Small intestine (tissue), 7 donors: Measurements from ENCODE around the gene RICTOR. TPM values are rescaled to one million over a fixed set of nuclear protein-coding genes. Genes with fewer than 3 reads are reported as not detected.
A peak's percentile ranks its signal among the peaks of the same experiment; 100 is the strongest.

ENCODE experiments used
- DNase-seq, 2 donors: peaks; one replicate each; pipeline versions ENCODE4 v3.0.0 to v3.0.0-alpha.2; 2013
- FAIRE-seq: peaks from 2 replicates; lab custom pipeline; 2012; peaks lifted over from hg19 to GRCh38; lab: Jason Lieb, UNC
- H3K27ac ChIP-seq, 3 donors: one replicate each; pipeline ENCODE4 v1.5.1; 2013; ENCODE audit warnings: low read length in 2 of 3, mild to moderate bottlenecking in 2 of 3, control low read depth in 1 of 3, inconsistent platforms in 1 of 3, low read depth in 1 of 3, moderate library complexity in 1 of 3
- H3K27me3 ChIP-seq, 3 donors: one replicate each; pipeline ENCODE4 v1.6.1; 2013; ENCODE audit warnings: low read length in 3 of 3, inconsistent platforms in 1 of 3; ENCODE audit not compliant: control insufficient read depth in 3 of 3, insufficient read depth in 3 of 3
- H3K36me3 ChIP-seq, 3 donors: one replicate each; pipeline ENCODE4 v1.6.1; 2013; ENCODE audit warnings: low read length in 3 of 3, inconsistent platforms in 1 of 3, low read depth in 1 of 3, mild to moderate bottlenecking in 1 of 3, moderate library complexity in 1 of 3; ENCODE audit not compliant: control insufficient read depth in 3 of 3, insufficient read depth in 2 of 3
- H3K4me1 ChIP-seq, 3 donors: one replicate each; pipeline ENCODE4 v1.6.1; 2013; ENCODE audit warnings: low read length in 2 of 3, inconsistent platforms in 1 of 3, low read depth in 1 of 3, mild to moderate bottlenecking in 1 of 3, moderate library complexity in 1 of 3; ENCODE audit not compliant: control insufficient read depth in 3 of 3, insufficient read depth in 2 of 3
- H3K4me3 ChIP-seq, 3 donors: one replicate each; pipeline ENCODE4 v1.5.1; 2013; ENCODE audit warnings: low read length in 3 of 3, control low read depth in 1 of 3, inconsistent platforms in 1 of 3, low read depth in 1 of 3, mild to moderate bottlenecking in 1 of 3, moderate library complexity in 1 of 3
- H3K9me3 ChIP-seq, 2 donors: one replicate each; pipeline ENCODE4 v1.6.1; 2013; ENCODE audit warnings: low read depth in 1 of 2, low read length in 1 of 2; ENCODE audit not compliant: control insufficient read depth in 2 of 2, insufficient read depth in 1 of 2
- WGBS, 3 donors: extraction: QIAGEN DNeasy Blood & Tissue Kit; methylation state at CpG; one replicate each; pipeline ENCODE4 v1.1.7; 2013; 5-methylcytosine and 5-hydroxymethylcytosine counted together
- polyA plus RNA-seq, 4 donors: library from polyadenylated mRNA; stranded (reverse) in 3 of 4; unstranded in 1 of 4; fragments of 200-250 nt in 3 of 4; fragments of 120-200 nt in 1 of 4; gene quantifications; one replicate each; pipeline versions ENCODE4 v1.2.1 to v1.2.3, GENCODE V29; 2013
- donor health status: healthy with polysubstance abuse.
- donor health status: control.
- donor health status: control.
- donor health status: Bipolar disorder and iron deficiency.
- donor health status: healthy.

RICTOR gene
- polyA plus RNA-seq, 4 donors, result 2.4 to 20.2 (median 3.3) TPM

DNA sequence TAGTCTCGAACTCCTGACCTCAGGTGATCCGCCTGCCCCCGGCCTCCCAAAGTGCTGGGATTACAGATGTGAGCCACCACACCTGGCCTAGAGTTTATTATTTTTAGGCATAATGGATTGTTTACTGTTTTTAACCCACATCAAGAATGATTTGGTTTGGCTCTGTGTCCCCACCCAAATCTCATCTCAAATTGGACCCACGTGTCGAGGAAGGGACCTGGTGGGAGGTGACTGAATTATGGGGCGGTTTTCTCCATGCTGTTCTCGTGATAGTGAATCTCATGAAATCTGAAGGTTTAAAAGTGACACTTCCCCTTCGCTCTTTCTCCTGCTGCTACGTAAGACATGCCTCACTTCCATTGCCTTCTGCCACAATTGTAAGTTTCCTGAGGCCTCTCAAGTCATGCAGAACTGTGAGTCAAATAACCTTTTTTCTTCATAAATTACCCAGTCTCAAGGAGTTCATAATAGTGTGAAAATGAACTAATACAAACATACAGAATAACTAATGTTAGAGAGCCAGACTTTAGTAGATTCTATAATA lies 88.2 kb downstream of the RICTOR start:
- no peak for DNase-seq
- Histone ChIP-seq H3K4me3 (no peak overlapping the region), H3K9me3 (no peaks in the 10 kb centered on the region), H3K36me3 (peaks cover 0 to 7% (median 2%) of the 10 kb centered on the region in 3 donors), H3K4me1 (no peaks in the 10 kb centered on the region), H3K27ac (no peak overlapping the region), H3K27me3 (no peaks in the 10 kb centered on the region)
- FAIRE-seq, result no peak
- 89 to 94% (median 93%) methylated on average over 9 of the region's 9 CpGs for WGBS, 3 donors

DNA sequence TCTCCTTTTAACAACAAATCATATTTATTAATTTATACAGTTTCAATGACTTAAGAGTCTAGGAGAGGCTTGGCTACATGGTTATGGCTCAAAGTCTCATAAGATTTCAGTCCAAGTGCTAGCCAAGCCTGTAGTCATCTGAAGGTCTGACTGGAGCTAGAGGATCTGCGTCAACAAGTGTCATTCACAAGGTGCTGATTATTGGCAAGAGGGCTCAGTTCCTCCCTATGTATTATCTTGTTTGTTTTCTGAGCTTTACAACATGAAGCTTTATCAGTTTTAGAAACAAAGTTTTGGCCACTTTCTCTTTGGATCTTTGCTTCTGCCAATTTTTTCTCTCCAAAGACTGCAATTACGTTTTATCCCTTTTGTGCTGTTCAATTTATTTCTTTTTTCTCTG lies 94.7 kb downstream of the RICTOR start:
- 80 to 89% (median 86%) methylated on average over 2 of the region's 2 CpGs for WGBS, 3 donors
- FAIRE-seq (no peak), DNase-seq (no peak)
- Histone ChIP-seq H3K27ac (no peak overlapping the region), H3K27me3 (no peaks in the 10 kb centered on the region), H3K36me3 (peaks cover 6 to 7% (median 6%) of the 10 kb centered on the region in 3 donors), H3K4me3 (no peak overlapping the region), H3K9me3 (no peaks in the 10 kb centered on the region), H3K4me1 (no peaks in the 10 kb centered on the region)

DNA sequence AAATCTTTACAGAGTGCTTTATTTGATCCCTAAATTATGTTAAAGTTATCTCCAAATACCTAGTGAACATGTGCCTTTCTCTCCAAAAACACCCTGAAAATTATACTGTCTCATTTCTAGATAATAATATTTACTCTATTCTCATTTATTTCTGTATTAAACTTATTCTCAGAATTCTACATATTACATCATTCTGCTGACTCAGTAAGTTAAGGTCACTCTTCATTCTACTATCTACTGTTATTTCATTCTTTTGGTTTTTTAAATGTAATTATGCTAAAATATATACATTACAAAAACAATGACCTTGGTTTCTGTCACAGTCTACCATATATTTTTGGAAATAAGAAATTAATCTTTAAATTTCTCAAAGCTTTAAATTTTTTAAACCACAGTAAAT lies 96.2 kb downstream of the RICTOR start:
- no peak overlapping the region for H3K27ac ChIP-seq
- H3K9me3 ChIP-seq, result no peaks in the 10 kb centered on the region
- no peaks in the 10 kb centered on the region for H3K27me3 ChIP-seq
- no peaks in the 10 kb centered on the region for H3K4me1 ChIP-seq
- peaks cover 6 to 10% (median 6%) of the 10 kb centered on the region in 3 donors for H3K36me3 ChIP-seq
- no peak overlapping the region for H3K4me3 ChIP-seq
- no peak for DNase-seq
- FAIRE-seq, result no peak

DNA sequence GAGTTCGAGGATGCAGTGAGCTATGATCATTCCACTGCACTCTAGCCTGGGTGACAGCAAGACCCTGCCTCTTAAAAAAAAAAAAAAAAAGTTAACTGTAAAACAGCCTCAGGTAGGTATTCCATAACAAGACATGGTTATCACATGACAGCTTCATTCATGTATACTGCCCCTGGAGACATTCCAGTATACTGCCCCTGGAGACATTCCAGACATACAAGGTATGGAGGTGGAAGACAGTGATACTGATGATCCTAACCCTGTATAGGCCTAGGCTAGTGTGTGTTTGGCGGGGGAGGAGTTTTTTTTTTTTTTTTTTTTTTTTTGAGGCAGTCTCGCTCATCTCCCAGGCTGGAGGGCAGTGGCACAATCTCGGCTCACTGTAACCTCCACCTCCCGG lies 105.5 kb downstream of the RICTOR start:
- FAIRE-seq, result no peak
- no peak overlapping the region for H3K4me3 ChIP-seq
- H3K27ac ChIP-seq, result no peak overlapping the region
- H3K9me3 ChIP-seq, result no peaks in the 10 kb centered on the region
- WGBS, 3 donors, result 95 to 97% (median 95%) methylated on average over 5 of the region's 5 CpGs
- H3K36me3 ChIP-seq, result peaks cover 1 to 10% (median 5%) of the 10 kb centered on the region in 3 donors
- no peak for DNase-seq
- no peaks in the 10 kb centered on the region for H3K4me1 ChIP-seq
- no peaks in the 10 kb centered on the region for H3K27me3 ChIP-seq

DNA sequence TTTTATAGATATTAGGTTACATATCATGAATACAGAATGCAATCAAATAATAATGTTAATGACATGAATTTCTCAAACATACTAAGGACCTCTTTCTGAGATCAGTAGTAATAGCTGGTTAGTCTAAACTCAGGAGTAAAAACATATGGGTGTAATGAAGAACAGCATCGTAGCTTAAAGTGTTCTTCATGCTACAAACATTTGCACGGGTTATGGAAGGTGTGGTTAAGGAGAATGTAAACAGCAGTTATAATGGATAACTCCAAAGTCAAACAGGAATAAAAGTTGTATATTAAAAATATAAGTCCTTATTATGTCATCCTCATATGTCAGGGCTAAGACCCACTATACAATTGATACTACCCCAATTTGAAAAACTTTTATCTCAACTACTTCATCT lies 112.5 kb downstream of the RICTOR start:
- no peaks in the 10 kb centered on the region for H3K27me3 ChIP-seq
- DNase-seq, result no peak
- H3K4me3 ChIP-seq, result no peak overlapping the region
- WGBS, 3 donors, result 76 to 90% (median 78%) methylated on average over 2 of the region's 2 CpGs
- H3K27ac ChIP-seq, result no peak overlapping the region
- FAIRE-seq, result no peak
- H3K4me1 ChIP-seq, result no peaks in the 10 kb centered on the region
- no peaks in the 10 kb centered on the region for H3K9me3 ChIP-seq
- peaks cover under 1 to 8% (median 6%) of the 10 kb centered on the region in 3 donors for H3K36me3 ChIP-seq

DNA sequence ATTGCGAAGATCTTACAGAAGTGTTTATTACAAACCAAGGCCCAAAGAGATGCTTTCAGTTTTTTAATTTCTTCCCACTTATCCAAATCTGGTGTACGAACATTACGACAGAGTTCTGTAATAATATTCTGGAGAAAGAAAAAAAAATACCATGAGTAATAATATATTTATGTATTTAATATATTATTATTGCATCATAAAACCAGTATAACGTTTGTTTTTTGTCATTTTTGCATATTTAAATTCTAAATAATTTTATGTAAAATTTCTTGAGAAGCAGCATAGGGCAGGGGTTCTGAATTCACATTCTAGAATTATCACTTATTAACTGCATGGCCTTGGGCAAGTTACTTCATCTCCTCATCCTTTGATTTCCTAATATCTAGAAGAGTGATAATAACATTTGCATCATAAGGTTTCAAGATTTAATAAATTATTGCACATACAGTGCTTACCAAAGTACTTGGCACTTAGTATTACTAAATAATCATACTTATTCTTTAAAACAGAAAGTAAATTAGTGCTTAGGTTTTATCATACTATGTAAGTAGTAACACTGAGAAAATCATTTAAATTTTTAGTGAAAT lies 120.7 kb downstream of the RICTOR start:
- Histone ChIP-seq H3K27me3 (no peaks in the 10 kb centered on the region), H3K27ac (no peak overlapping the region), H3K4me3 (no peak overlapping the region), H3K36me3 (peaks cover 4 to 13% (median 9%) of the 10 kb centered on the region in 3 donors), H3K9me3 (no peaks in the 10 kb centered on the region), H3K4me1 (no peaks in the 10 kb centered on the region)
- WGBS, 3 donors, result 83 to 92% (median 87%) methylated on average over 4 of the region's 4 CpGs
- DNase-seq (no peak), FAIRE-seq (peak; percentile 41)

DNA sequence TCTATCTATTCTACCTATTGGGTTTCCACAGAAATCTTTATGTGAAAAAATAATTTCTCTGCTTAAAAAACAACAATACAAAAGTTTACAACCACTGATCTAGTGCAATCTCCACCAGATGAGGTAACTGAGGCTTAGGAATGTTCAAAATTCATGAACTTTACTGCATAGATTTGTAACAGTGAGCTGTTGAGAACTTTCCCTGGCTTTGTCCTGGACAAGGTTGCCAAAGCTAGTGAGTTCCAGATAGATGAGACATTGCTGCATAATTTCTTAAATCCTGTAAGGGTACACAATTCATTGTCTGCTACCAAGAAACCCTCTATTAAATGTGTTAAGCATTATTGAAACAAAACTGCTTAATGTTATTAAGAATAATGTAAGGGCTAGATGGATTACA lies 125.7 kb downstream of the RICTOR start:
- Histone ChIP-seq H3K4me1 (no peaks in the 10 kb centered on the region), H3K36me3 (peaks cover 4 to 12% (median 11%) of the 10 kb centered on the region in 3 donors)

DNA sequence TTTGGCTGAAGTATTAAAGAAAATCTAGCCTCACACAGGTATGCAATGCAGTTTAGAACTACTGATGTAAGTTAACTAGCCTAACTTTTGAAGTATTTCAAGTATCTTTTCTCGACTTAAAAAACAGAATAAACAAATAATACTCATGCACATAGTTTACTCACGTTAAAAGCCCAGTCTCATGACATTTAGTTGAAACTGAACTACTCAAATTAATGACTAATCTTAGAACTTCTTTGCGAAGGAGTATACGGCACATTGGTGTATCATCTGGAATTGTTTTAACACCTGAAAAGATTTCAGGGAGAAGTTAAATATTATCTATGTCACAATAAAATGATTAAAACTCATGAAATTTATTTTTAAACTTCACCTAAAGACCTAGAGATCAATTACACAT lies 129.9 kb downstream of the RICTOR start:
- peaks cover 10 to 14% (median 11%) of the 10 kb centered on the region in 3 donors for H3K36me3 ChIP-seq
- FAIRE-seq, result no peak

More for the DNA sequence above, 125.7 kb downstream of the RICTOR start:
- Histone ChIP-seq H3K4me3 (no peak overlapping the region), H3K27me3 (no peaks in the 10 kb centered on the region), H3K27ac (no peak overlapping the region), H3K9me3 (no peaks in the 10 kb centered on the region)
- no peak for FAIRE-seq
- no peak for DNase-seq

DNA sequence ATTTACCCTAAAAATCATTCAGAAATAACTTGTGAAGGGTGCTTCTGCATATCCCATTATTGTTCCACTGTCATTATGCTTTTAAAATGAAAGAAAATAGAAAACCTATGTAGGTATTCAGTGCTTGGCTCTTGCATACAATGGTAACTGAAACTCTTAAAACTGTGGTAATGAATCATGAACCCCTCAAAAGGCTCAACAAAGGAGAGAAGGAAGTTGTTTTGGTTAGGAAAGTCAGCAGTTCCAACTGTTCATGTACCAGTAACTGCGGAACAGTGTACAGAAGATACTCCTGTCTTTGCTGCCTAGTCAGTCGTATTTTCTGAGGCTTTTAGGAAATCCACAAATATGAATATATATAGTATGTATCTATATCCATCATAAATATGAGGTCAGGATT lies 132.3 kb downstream of the RICTOR start:
- FAIRE-seq, result no peak
- H3K36me3 ChIP-seq, result peaks cover 9 to 13% (median 13%) of the 10 kb centered on the region in 3 donors
- 96 to 100% (median 97%) methylated on average over 2 of the region's 2 CpGs for WGBS, 3 donors
- no peak for DNase-seq
- no peak overlapping the region for H3K27ac ChIP-seq
- H3K27me3 ChIP-seq, result no peaks in the 10 kb centered on the region
- H3K9me3 ChIP-seq, result no peaks in the 10 kb centered on the region
- H3K4me1 ChIP-seq, result no peaks in the 10 kb centered on the region
- H3K4me3 ChIP-seq, result no peak overlapping the region

More for the DNA sequence above, 129.9 kb downstream of the RICTOR start:
- Histone ChIP-seq H3K4me3 (no peak overlapping the region), H3K9me3 (no peaks in the 10 kb centered on the region), H3K27ac (no peak overlapping the region), H3K4me1 (no peaks in the 10 kb centered on the region), H3K27me3 (no peaks in the 10 kb centered on the region)
- WGBS, 3 donors, result 87 to 94% (median 90%) methylated on average over 4 of the region's 4 CpGs
- DNase-seq, result no peak
